Gastrocnemius medialis (tissue), 4 donors: ENCODE measurements around the gene AHRR.

Experiments
- POLR2A ChIP-seq, 2 donors: fragments of 450-650 bp; IDR thresholded peaks; one replicate each; pipeline ENCODE4 v1.6.1; 2017; ENCODE audit warnings: antibody characterized with exemption in 2 of 2, mild to moderate bottlenecking in 2 of 2, moderate library complexity in 2 of 2
- TF ChIP-seq, protein P1 (sequence below), 5 experiments: fragments of 450-650 bp in 3 of 5; fragments of 200-600 bp in 2 of 5; sonication (generic) in 2 of 5; IDR thresholded peaks in 4 of 5; conservative IDR thresholded peaks in 1 of 5; 1 replicate in 4 of 5; 2 replicates in 1 of 5; pipeline ENCODE4 v1.5.1; 2016 to 2019; ENCODE audit warnings: antibody characterized with exemption in 5 of 5, mild to moderate bottlenecking in 3 of 5, moderate library complexity in 3 of 5

- TF ChIP-seq, protein P1, sequence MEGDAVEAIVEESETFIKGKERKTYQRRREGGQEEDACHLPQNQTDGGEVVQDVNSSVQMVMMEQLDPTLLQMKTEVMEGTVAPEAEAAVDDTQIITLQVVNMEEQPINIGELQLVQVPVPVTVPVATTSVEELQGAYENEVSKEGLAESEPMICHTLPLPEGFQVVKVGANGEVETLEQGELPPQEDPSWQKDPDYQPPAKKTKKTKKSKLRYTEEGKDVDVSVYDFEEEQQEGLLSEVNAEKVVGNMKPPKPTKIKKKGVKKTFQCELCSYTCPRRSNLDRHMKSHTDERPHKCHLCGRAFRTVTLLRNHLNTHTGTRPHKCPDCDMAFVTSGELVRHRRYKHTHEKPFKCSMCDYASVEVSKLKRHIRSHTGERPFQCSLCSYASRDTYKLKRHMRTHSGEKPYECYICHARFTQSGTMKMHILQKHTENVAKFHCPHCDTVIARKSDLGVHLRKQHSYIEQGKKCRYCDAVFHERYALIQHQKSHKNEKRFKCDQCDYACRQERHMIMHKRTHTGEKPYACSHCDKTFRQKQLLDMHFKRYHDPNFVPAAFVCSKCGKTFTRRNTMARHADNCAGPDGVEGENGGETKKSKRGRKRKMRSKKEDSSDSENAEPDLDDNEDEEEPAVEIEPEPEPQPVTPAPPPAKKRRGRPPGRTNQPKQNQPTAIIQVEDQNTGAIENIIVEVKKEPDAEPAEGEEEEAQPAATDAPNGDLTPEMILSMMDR (IDR thresholded peaks at IDR 0.05 in 4 of 5, conservative IDR thresholded peaks at IDR 0.05 in 1 of 5): no peak
- no peak for TF ChIP-seq POLR2A (IDR thresholded peaks at IDR 0.05)
Observed at GRCh38 chr5:387491-388265, 66.2 kb downstream of the AHRR start.
